ENCODE measurements around the gene CASKIN2. TPM values are rescaled to one million over a fixed set of nuclear protein-coding genes. Genes with fewer than 3 reads are reported as not detected.
A peak's percentile ranks its signal among the peaks of the same experiment; 100 is the strongest.

CASKIN2 gene
- total RNA-seq, 4 donors from 2014 or later, result 13.7 to 46.0 (median 15.6) TPM

- Histone ChIP-seq H3K27ac (peak overlapping the region in 3 of 4 donors; percentile 70 to 74 (median 73)), H3K4me1 (peaks cover 0 to 67% (median 9%) of the 10 kb centered on the region in 3 donors), H3K9me3 (no peaks in the 10 kb centered on the region), H3K27me3 (no peaks in the 10 kb centered on the region), H3K36me3 (peaks cover 0 to 98% of the 10 kb centered on the region in 2 donors), H3K4me3 (no peak overlapping the region)
- TF ChIP-seq POLR2AphosphoS5 (IDR thresholded peaks at IDR 0.05) (no peak), POLR2A (IDR thresholded peaks at IDR 0.05) (no peak), EP300 (IDR thresholded peaks at IDR 0.05) (no peak)
- TF ChIP-seq, protein P1, sequence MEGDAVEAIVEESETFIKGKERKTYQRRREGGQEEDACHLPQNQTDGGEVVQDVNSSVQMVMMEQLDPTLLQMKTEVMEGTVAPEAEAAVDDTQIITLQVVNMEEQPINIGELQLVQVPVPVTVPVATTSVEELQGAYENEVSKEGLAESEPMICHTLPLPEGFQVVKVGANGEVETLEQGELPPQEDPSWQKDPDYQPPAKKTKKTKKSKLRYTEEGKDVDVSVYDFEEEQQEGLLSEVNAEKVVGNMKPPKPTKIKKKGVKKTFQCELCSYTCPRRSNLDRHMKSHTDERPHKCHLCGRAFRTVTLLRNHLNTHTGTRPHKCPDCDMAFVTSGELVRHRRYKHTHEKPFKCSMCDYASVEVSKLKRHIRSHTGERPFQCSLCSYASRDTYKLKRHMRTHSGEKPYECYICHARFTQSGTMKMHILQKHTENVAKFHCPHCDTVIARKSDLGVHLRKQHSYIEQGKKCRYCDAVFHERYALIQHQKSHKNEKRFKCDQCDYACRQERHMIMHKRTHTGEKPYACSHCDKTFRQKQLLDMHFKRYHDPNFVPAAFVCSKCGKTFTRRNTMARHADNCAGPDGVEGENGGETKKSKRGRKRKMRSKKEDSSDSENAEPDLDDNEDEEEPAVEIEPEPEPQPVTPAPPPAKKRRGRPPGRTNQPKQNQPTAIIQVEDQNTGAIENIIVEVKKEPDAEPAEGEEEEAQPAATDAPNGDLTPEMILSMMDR (IDR thresholded peaks at IDR 0.05), result no peak
- no peak for ATAC-seq
- 93% methylated on average over 3 of the region's 40 CpGs; no CpG with 5 or more reads in 1 of the 2 donors for WGBS, 2 donors (ENCODE audit: low coverage in 1 of 2)
Measured at GRCh38 chr17:75502072-75502720, 13.1 kb downstream of the CASKIN2 start.

- no peaks in the 10 kb centered on the region for H3K27me3 ChIP-seq
- H3K4me1 ChIP-seq, result peaks cover 0 to 63% (median 9%) of the 10 kb centered on the region in 3 donors
- no peak for TF ChIP-seq POLR2AphosphoS5 (IDR thresholded peaks at IDR 0.05)
- TF ChIP-seq, protein P1 (IDR thresholded peaks at IDR 0.05), result no peak
- TF ChIP-seq POLR2A (IDR thresholded peaks at IDR 0.05), result no peak
- TF ChIP-seq EP300 (IDR thresholded peaks at IDR 0.05), result no peak
- no peaks in the 10 kb centered on the region for H3K9me3 ChIP-seq
- peak; percentile 24 for ATAC-seq
- H3K4me3 ChIP-seq, result no peak overlapping the region
- H3K36me3 ChIP-seq, result peaks cover 0 to 98% of the 10 kb centered on the region in 2 donors
- peak overlapping the region in 3 of 4 donors; percentile 70 to 74 (median 73) for H3K27ac ChIP-seq
- no CpG with 5 or more reads among the region's 21 CpGs for WGBS, 2 donors (ENCODE audit: low coverage in 1 of 2)
Measured at GRCh38 chr17:75501378-75502071, 13.8 kb downstream of the CASKIN2 start.

DNA sequence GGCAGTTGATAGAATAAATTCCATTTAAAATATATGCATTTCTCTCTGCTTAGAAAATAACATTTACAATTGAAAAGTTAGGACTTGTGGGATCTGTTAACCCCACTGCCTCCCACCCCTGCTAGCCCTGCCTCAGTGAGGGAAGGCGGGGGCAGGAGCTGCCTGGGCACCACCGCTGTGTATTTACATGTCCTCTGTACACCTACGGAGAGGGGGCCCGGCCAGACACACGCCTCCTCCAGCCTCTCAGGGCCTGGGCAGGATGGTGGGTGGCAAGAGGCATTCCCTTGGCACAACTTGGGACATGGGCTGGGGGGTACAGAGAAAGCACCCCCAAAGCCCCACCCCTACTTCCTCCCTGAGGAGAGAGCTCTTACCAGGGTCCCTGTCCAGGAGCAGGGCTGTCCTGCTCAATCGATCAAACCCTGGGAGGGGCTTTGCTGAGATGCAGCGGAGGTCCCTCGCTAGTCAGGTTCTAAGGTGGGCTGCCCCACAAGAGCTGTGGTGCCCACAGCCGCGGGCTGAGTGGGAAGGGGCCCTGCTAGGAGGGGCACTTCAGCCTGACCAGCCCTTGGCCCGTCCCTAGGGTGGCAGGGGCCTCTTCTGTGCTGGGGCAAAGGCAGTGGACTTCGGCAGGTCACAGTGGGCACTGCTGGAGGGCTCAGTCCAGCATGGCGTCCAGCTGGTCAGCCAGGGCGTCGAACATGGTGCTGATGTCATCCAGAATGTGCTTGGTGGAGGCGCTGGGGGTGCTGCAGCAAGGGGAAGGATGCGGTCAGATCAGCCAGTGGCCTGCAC, 14.7 kb downstream of the CASKIN2 start:
- Histone ChIP-seq H3K27ac (peak overlapping the region in 3 of 4 donors; percentile 70 to 74 (median 73)), H3K27me3 (no peaks in the 10 kb centered on the region), H3K4me1 (peaks cover 0 to 63% (median 9%) of the 10 kb centered on the region in 3 donors), H3K36me3 (peaks cover 0 to 98% of the 10 kb centered on the region in 2 donors), H3K4me3 (no peak overlapping the region), H3K9me3 (no peaks in the 10 kb centered on the region)
- no peak for ATAC-seq
- TF ChIP-seq EP300 (IDR thresholded peaks at IDR 0.05) (no peak), POLR2AphosphoS5 (IDR thresholded peaks at IDR 0.05) (no peak), POLR2A (IDR thresholded peaks at IDR 0.05) (no peak)
- TF ChIP-seq, protein P1 (IDR thresholded peaks at IDR 0.05), result no peak
- no CpG with 5 or more reads among the region's 17 CpGs for WGBS, 2 donors (ENCODE audit: low coverage in 1 of 2)

DNA sequence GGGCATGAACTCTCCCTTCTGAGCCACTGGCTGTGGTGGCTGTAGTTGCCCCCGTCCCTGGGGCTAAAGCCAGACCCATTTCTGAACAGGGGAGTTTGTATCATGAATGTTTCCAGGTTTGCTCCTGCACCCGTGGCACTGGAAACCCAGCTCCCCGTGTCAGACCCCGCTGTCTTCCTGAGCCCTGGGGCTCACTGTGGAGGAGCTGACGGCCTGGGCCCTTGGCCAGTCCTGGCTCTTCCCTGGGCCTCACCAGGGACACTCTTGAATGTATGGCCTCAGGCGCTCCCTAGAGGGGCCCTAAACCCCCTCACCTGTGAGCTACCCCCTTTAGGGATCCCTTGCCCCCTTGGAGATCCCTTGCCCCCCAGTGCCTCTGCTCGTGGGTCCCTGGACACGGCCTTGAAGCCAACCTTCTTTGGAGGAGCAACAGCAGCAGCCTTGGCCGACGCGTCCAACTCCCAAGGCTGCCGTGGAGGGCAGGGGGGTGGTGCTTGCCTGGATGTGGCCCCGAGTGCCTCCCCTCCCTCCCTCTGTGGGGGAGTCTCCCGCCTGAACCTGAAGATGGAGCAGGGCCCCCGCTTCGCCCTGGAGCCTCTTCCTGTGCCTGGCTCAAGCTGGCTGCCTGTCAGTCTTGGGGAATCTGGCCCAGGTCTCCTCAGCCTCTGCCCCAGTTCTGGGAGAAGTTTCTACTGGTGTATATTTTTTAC, 15.9 kb downstream of the CASKIN2 start:
- TF ChIP-seq EP300 (IDR thresholded peaks at IDR 0.05) (no peak), POLR2AphosphoS5 (IDR thresholded peaks at IDR 0.05) (no peak), POLR2A (IDR thresholded peaks at IDR 0.05) (no peak)
- TF ChIP-seq, protein P1 (IDR thresholded peaks at IDR 0.05), result no peak
- Histone ChIP-seq H3K27me3 (no peaks in the 10 kb centered on the region), H3K4me1 (peaks cover 0 to 58% (median 9%) of the 10 kb centered on the region in 3 donors), H3K27ac (peak overlapping the region in 3 of 4 donors; percentile 70 to 74 (median 73)), H3K4me3 (no peak overlapping the region), H3K36me3 (peaks cover 0 to 98% of the 10 kb centered on the region in 2 donors), H3K9me3 (no peaks in the 10 kb centered on the region)
- 40 to 60% methylated on average over 1 to 4 of the region's 16 CpGs for WGBS, 2 donors (ENCODE audit: low coverage in 1 of 2)
- ATAC-seq, result no peak
